Spleen (tissue), 11 donors: ENCODE results near the gene CLCN7. TPM values are rescaled to one million over a fixed set of nuclear protein-coding genes. Genes with fewer than 3 reads are reported as not detected.

Experiments
- DNase-seq: peaks from one replicate; pipeline ENCODE4 v3.0.0-alpha.2; 2020
- H3K27ac ChIP-seq, 8 donors: fragments of 200-600 bp; sonication (generic) in 7 of 8; 1 replicate in 4 of 8; 2 replicates in 4 of 8; pipeline versions ENCODE4 v1.5.0 to v1.8.0; 2016 to 2021; ENCODE audit warnings: inconsistent platforms in 4 of 8, mild to moderate bottlenecking in 4 of 8, moderate library complexity in 1 of 8
- H3K27me3 ChIP-seq, 7 donors: fragments of 200-600 bp; sonication (generic) in 6 of 7; replicated peaks in 1 of 7; 1 replicate in 4 of 7; 2 replicates in 3 of 7; pipeline versions ENCODE4 v1.5.0 to v1.8.0; 2016 to 2021; ENCODE audit warnings: inconsistent platforms in 3 of 7, mild to moderate bottlenecking in 1 of 7
- H3K36me3 ChIP-seq, 6 donors: fragments of 200-600 bp; sonication (generic) in 5 of 6; 1 replicate in 4 of 6; 2 replicates in 2 of 6; pipeline versions ENCODE4 v1.5.0 to v1.8.0; 2016 to 2021; ENCODE audit warnings: inconsistent platforms in 2 of 6
- H3K4me1 ChIP-seq, 6 donors: fragments of 200-600 bp; sonication (generic) in 5 of 6; 1 replicate in 3 of 6; 2 replicates in 3 of 6; pipeline versions ENCODE4 v1.5.0 to v1.8.0; 2016 to 2021; ENCODE audit warnings: inconsistent platforms in 3 of 6
- H3K4me3 ChIP-seq, 8 donors: fragments of 200-600 bp; sonication (generic) in 7 of 8; 1 replicate in 4 of 8; 2 replicates in 4 of 8; pipeline versions ENCODE4 v1.5.0 to v1.8.0; 2016 to 2021; ENCODE audit warnings: inconsistent platforms in 4 of 8, mild to moderate bottlenecking in 4 of 8, moderate library complexity in 2 of 8
- H3K9me3 ChIP-seq, 8 donors: fragments of 200-600 bp; sonication (generic) in 7 of 8; 1 replicate in 4 of 8; 2 replicates in 4 of 8; pipeline versions ENCODE4 v1.5.0 to v1.8.0; 2016 to 2021; ENCODE audit warnings: inconsistent platforms in 4 of 8
- CTCF ChIP-seq, 11 experiments: fragments of 200-600 bp in 7 of 11; fragments of 450-650 bp in 4 of 11; sonication (generic) in 4 of 11; IDR thresholded peaks in 8 of 11; conservative IDR thresholded peaks in 3 of 11; 1 replicate in 7 of 11; 2 replicates in 4 of 11; pipeline versions ENCODE4 v1.4.0 to v1.8.0; 2016 to 2021; ENCODE audit warnings: antibody characterized with exemption in 11 of 11, inconsistent platforms in 4 of 11, mild to moderate bottlenecking in 1 of 11
- POLR2A ChIP-seq, 3 donors: fragments of 450-650 bp; IDR thresholded peaks; one replicate each; pipeline ENCODE4 v1.5.1; 2017; ENCODE audit warnings: antibody characterized with exemption in 3 of 3, mild to moderate bottlenecking in 1 of 3
- POLR2AphosphoS5 ChIP-seq, 3 donors: sonication (generic); formaldehyde crosslinking; IDR thresholded peaks; one replicate each; pipeline ENCODE4 v1.5.1; 2017; ENCODE audit warnings: antibody characterized with exemption in 3 of 3
- WGBS, 5 donors: extraction: QIAGEN DNeasy Blood & Tissue Kit in 3 of 5; methylation state at CpG; one replicate each; pipeline versions ENCODE4 v1.1.5 to v1.1.7; 2013 to 2018; 5-methylcytosine and 5-hydroxymethylcytosine counted together
- intact Hi-C: fragments of 100-400 bp; cut with DNase I; formaldehyde crosslinking; loops from one replicate; pipeline ENCODE4 v1.15.0; 2023; ENCODE audit warnings: low total_unique reads
- polyA plus RNA-seq, 3 donors: library from polyadenylated mRNA; stranded (reverse); fragments of 200-250 nt; gene quantifications; one replicate each; pipeline ENCODE4 v1.2.1, GENCODE V29; 2013
- total RNA-seq, 7 donors: library from RNA; depleted of rRNA in 3 of 7; stranded (reverse); fragments of >200 nt in 3 of 7; fragmentation: NEBNext Ultra II Directional in 4 of 7; extraction: Animal tissue kit (Norgen Biotek cat#: 25700) in 4 of 7; gene quantifications; one replicate each; pipeline versions ENCODE4 v1.1.0 to v1.2.1, GENCODE V29; 2016 to 2021
- donor health status: healthy with polysubstance abuse.
- donor health status: DM: no; HTN: no; CAD: no; lungs with moderate emphysema.
- donor health status: DM: no; HTN: no; CAD: no.
- donor health status: Bipolar disorder and iron deficiency.
- donor health status: healthy.
- donor health status: DM: no; HTN: no; CAD: no.
- donor health status: DM: yes; HTN: yes; CAD: no.

The CLCN7 gene
- total and polyA plus RNA-seq, 10 donors: 43.2 to 146 (median 115) TPM

GRCh38 chr16:1520461-1520860 is 45.6 kb upstream of the CLCN7 start:
- 92 to 96% (median 94%) methylated on average over 11 to 19 of the region's 19 CpGs for WGBS, 5 donors
- TF ChIP-seq POLR2A (IDR thresholded peaks at IDR 0.05) (no peak), POLR2AphosphoS5 (IDR thresholded peaks at IDR 0.05) (no peak), CTCF (IDR thresholded peaks at IDR 0.05 in 8 of 11, conservative IDR thresholded peaks at IDR 0.05 in 3 of 11) (no peak)
- no peak overlapping the region for H3K27ac ChIP-seq
- intact Hi-C loops: no loop called here
- no peak overlapping the region for H3K4me3 ChIP-seq
- DNase-seq: no peak
- H3K27me3 ChIP-seq: no peaks in the 10 kb centered on the region
- peaks cover 0 to under 1% (median 0%) of the 10 kb centered on the region in 8 donors for H3K9me3 ChIP-seq
- H3K36me3 ChIP-seq: peaks cover 0 to 49% (median 8%) of the 10 kb centered on the region in 6 donors
- H3K4me1 ChIP-seq: no peaks in the 10 kb centered on the region

- Histone ChIP-seq H3K4me1 (no peaks in the 10 kb centered on the region), H3K27ac (no peak overlapping the region), H3K27me3 (no peaks in the 10 kb centered on the region), H3K36me3 (peaks cover 0 to 48% (median 8%) of the 10 kb centered on the region in 6 donors), H3K9me3 (peaks cover 0 to 7% (median 5%) of the 10 kb centered on the region in 8 donors), H3K4me3 (no peak overlapping the region)
- DNase-seq: no peak
- TF ChIP-seq POLR2A (IDR thresholded peaks at IDR 0.05) (no peak), POLR2AphosphoS5 (IDR thresholded peaks at IDR 0.05) (no peak), CTCF (IDR thresholded peaks at IDR 0.05 in 8 of 11, conservative IDR thresholded peaks at IDR 0.05 in 3 of 11) (no peak)
- intact Hi-C loops: no loop called here
- 85 to 96% (median 94%) methylated on average over 13 to 17 of the region's 17 CpGs for WGBS, 5 donors
These were observed 45.0 kb upstream of the CLCN7 start for GRCh38 chr16:1519831-1520230.

GRCh38 chr16:1518626-1519135 is 43.9 kb upstream of the CLCN7 start:
- Histone ChIP-seq H3K4me1 (no peaks in the 10 kb centered on the region), H3K9me3 (peaks cover 0 to 19% (median 16%) of the 10 kb centered on the region in 8 donors), H3K27ac (no peak overlapping the region), H3K4me3 (no peak overlapping the region), H3K27me3 (no peaks in the 10 kb centered on the region), H3K36me3 (peaks cover 0 to 36% (median 8%) of the 10 kb centered on the region in 6 donors)
- no peak for TF ChIP-seq POLR2A (IDR thresholded peaks at IDR 0.05)
- no peak for TF ChIP-seq POLR2AphosphoS5 (IDR thresholded peaks at IDR 0.05)
- TF ChIP-seq CTCF (IDR thresholded peaks at IDR 0.05 in 8 of 11, conservative IDR thresholded peaks at IDR 0.05 in 3 of 11): no peak
- WGBS, 5 donors: 91 to 95% (median 93%) methylated on average over 15 to 16 of the region's 16 CpGs
- DNase-seq: no peak
- intact Hi-C loops: no loop called here

GRCh38 chr16:1514507-1514906 is 39.7 kb upstream of the CLCN7 start:
- H3K4me1 ChIP-seq: peaks cover 0 to 39% (median 11%) of the 10 kb centered on the region in 6 donors
- H3K4me3 ChIP-seq: no peak overlapping the region
- DNase-seq: no peak
- H3K27ac ChIP-seq: no peak overlapping the region
- H3K27me3 ChIP-seq: no peaks in the 10 kb centered on the region
- peaks cover 0 to 37% (median 9%) of the 10 kb centered on the region in 6 donors for H3K36me3 ChIP-seq
- peaks cover 0 to 21% (median 17%) of the 10 kb centered on the region in 8 donors for H3K9me3 ChIP-seq
- 65 to 100% (median 97%) methylated on average over 3 of the region's 3 CpGs for WGBS, 5 donors
- intact Hi-C loops: no loop called here
- TF ChIP-seq POLR2A (IDR thresholded peaks at IDR 0.05) (no peak), POLR2AphosphoS5 (IDR thresholded peaks at IDR 0.05) (no peak), CTCF (IDR thresholded peaks at IDR 0.05 in 8 of 11, conservative IDR thresholded peaks at IDR 0.05 in 3 of 11) (no peak)
